HepG2 (cell line): Measurements from ENCODE around the gene LPXN. TPM values are rescaled to one million over a fixed set of nuclear protein-coding genes. Genes with fewer than 3 reads are reported as not detected.
"Not testable (repeated sequence)": the region's sequence is repeated elsewhere in the genome, so short reads cannot be mapped to it uniquely, and the experiment has no call there.

Experiments used
- ATAC-seq: fragments of 200-7000 bp; cut with Tn5 transposase; 3 replicates; pipeline ENCODE4 v1.9.1; 2020; ENCODE audit warnings: mild to moderate bottlenecking, moderate library complexity
- BruUV-seq: library from RNA; stranded (reverse); fragments of 400-500 nt; replicated peaks from 2 replicates; lab custom pipeline; 2021; lab: Mats Ljungman, UMichigan
- CTCF ChIA-PET: fragments of 300-600 bp; formaldehyde crosslinking; extraction: SDS; loops from one replicate; lab custom pipeline; 2021; ENCODE audit warnings: low total read pairs, inconsistent platforms, low intra/inter-chr PET ratio; lab: Yijun Ruan, JAX
- POLR2A ChIA-PET: fragments of 350-600 bp; sonication (Branson Sonifier 250); formaldehyde crosslinking; loops from one replicate; lab custom pipeline; 2020; ENCODE audit warnings: antibody characterized with exemption, inconsistent platforms; lab: Yijun Ruan, JAX
- DNase-seq: peaks from one replicate; pipeline ENCODE4 v3.0.0-alpha.2; 2015; ENCODE audit warnings: low spot score
- FAIRE-seq: peaks from 3 replicates; lab custom pipeline; 2011; peaks lifted over from hg19 to GRCh38; lab: Jason Lieb, UNC
- H2AFZ ChIP-seq: one replicate; pipeline ENCODE4 v1.6.1; 2011; ENCODE audit warnings: low read length, inconsistent platforms
- H3K27ac ChIP-seq: fragments of 300-600 bp; 3 replicates; pipeline ENCODE4 v1.8.0; 2011; ENCODE audit warnings: mixed run types, mild to moderate bottlenecking, mixed read lengths, low read length, inconsistent platforms; ENCODE audit not compliant: insufficient read depth; ENCODE audit errors: extremely low read length
- H3K27me3 ChIP-seq, 2 experiments: fragments of 200-600 bp in 1 of 2; 2 replicates in 1 of 2; 3 replicates in 1 of 2; pipeline versions ENCODE4 v1.6.0 to v1.8.0; 2011; ENCODE audit warnings: low read length in 2 of 2, mild to moderate bottlenecking in 2 of 2, moderate library complexity in 2 of 2, inconsistent platforms in 1 of 2; ENCODE audit not compliant: insufficient read depth in 2 of 2, control insufficient read depth in 1 of 2
- H3K36me3 ChIP-seq, 2 experiments: fragments of 200-600 bp in 1 of 2; replicated peaks in 1 of 2; 2 replicates in 1 of 2; 3 replicates in 1 of 2; pipeline versions ENCODE4 v1.5.1 to v1.8.0; 2011; ENCODE audit warnings: low read length in 2 of 2, inconsistent platforms in 1 of 2; ENCODE audit not compliant: insufficient read depth in 2 of 2, control insufficient read depth in 1 of 2
- H3K4me1 ChIP-seq: 2 replicates; pipeline ENCODE4 v1.5.1; 2012; ENCODE audit warnings: low read length, inconsistent platforms; ENCODE audit not compliant: insufficient read depth
- H3K4me2 ChIP-seq: 2 replicates; pipeline ENCODE4 v1.6.0; 2011; ENCODE audit warnings: low read depth, low read length, inconsistent platforms
- H3K4me3 ChIP-seq, 3 experiments: fragments of 200-600 bp in 1 of 3; sonication (generic), shearing (Covaris generic) in 1 of 3; replicated peaks in 1 of 3; 2 replicates each; pipeline ENCODE4 v1.5.1; 2011 to 2016; ENCODE audit warnings: low read length in 3 of 3, inconsistent platforms in 2 of 3, low read depth in 2 of 3, mild to moderate bottlenecking in 2 of 3, control low read depth in 1 of 3, mixed read lengths in 1 of 3; ENCODE audit not compliant: insufficient read depth in 1 of 3
- H3K79me2 ChIP-seq: one replicate; pipeline ENCODE4 v1.6.1; 2011; ENCODE audit warnings: low read length, inconsistent platforms; ENCODE audit not compliant: insufficient read depth
- H3K9ac ChIP-seq: 2 replicates; pipeline ENCODE4 v1.6.0; 2011; ENCODE audit warnings: mild to moderate bottlenecking, low read depth, low read length, inconsistent platforms; ENCODE audit not compliant: insufficient read depth
- H3K9me3 ChIP-seq: 2 replicates; pipeline ENCODE4 v1.5.1; 2012; ENCODE audit warnings: mild to moderate bottlenecking, low read length
- H4K20me1 ChIP-seq: 2 replicates; pipeline ENCODE4 v1.6.0; 2011; ENCODE audit warnings: inconsistent platforms, mild to moderate bottlenecking, low read length, moderate library complexity; ENCODE audit not compliant: insufficient read depth
- MYC ChIP-seq: sonication (generic); formaldehyde crosslinking; IDR thresholded peaks from 2 replicates; pipeline ENCODE4 v1.9.0; 2021; ENCODE audit warnings: missing genetic modification reagents, borderline replicate concordance
- NFRKB ChIP-seq: fragments of 450-650 bp; IDR thresholded peaks from 2 replicates; pipeline ENCODE4 v1.6.1; 2017
- POLR2G ChIP-seq: fragments of 200-400 bp; formaldehyde crosslinking; IDR thresholded peaks from 2 replicates; pipeline ENCODE4 v1.6.1; 2018; ENCODE audit warnings: mild to moderate bottlenecking, low read depth, low read length, moderate library complexity
- SIX1 ChIP-seq: sonication (generic); formaldehyde crosslinking; IDR thresholded peaks from 2 replicates; pipeline ENCODE4 v1.4.0; 2020; ENCODE audit warnings: missing genetic modification reagents, borderline replicate concordance
- SP140L ChIP-seq: sonication (generic); formaldehyde crosslinking; IDR thresholded peaks from 2 replicates; pipeline ENCODE4 v1.4.0; 2020; ENCODE audit warnings: missing genetic modification reagents, borderline replicate concordance
- STAT6 ChIP-seq: sonication (generic); formaldehyde crosslinking; IDR thresholded peaks from 2 replicates; pipeline ENCODE4 v1.4.0; 2020; ENCODE audit warnings: missing genetic modification reagents, mild to moderate bottlenecking, borderline replicate concordance
- USF2 ChIP-seq, 2 experiments: sonication (generic) in 1 of 2; formaldehyde crosslinking in 1 of 2; IDR thresholded peaks; 2 replicates each; pipeline versions ENCODE4 v1.5.1 to v1.6.1; 2011 to 2020; ENCODE audit warnings: borderline replicate concordance in 1 of 2, low read depth in 1 of 2, low read length in 1 of 2, mild to moderate bottlenecking in 1 of 2, missing genetic modification reagents in 1 of 2, moderate library complexity in 1 of 2
- ZNF713 ChIP-seq: sonication (generic); formaldehyde crosslinking; IDR thresholded peaks from 2 replicates; pipeline ENCODE4 v1.4.0; 2020; ENCODE audit warnings: mild to moderate bottlenecking, missing genetic modification reagents
- WGBS: methylation state at CpG from one replicate; pipeline ENCODE4 v1.1.6; 2017; ENCODE audit warnings: low lambda C conversion rate; 5-methylcytosine and 5-hydroxymethylcytosine counted together
- in situ Hi-C: cut with HindIII; loops from 2 replicates; pipeline ENCODE4 v1.10.0; 2017; ENCODE audit warnings: low pct_unique_long_range_greater_than_20kb; ENCODE audit not compliant: extremely low pct_ligation_motif_present
- intact Hi-C: fragments of 100-400 bp; cut with micrococcal nuclease; formaldehyde crosslinking; loops from one replicate; pipeline ENCODE4 v1.10.0; 2022; ENCODE audit not compliant: unreplicated experiment
- polyA plus RNA-seq, 8 experiments: library from polyadenylated mRNA; depleted of rRNA in 3 of 8; stranded (reverse) in 7 of 8; unstranded in 1 of 8; fragments of >200 nt; fragmentation: Illumina TruSeq in 4 of 8; extraction: Trizol in 4 of 8; gene quantifications; 2 replicates each; pipeline versions ENCODE4 v1.2.1 to v1.2.3, GENCODE V29; 2011 to 2016; ENCODE audit warnings: low read depth in 4 of 8, missing spikeins in 1 of 8, mixed read lengths in 1 of 8; ENCODE audit not compliant: insufficient read depth in 1 of 8
- total RNA-seq, 5 experiments: library from RNA; depleted of rRNA; stranded (reverse); fragments of >200 nt; fragmentation: Illumina TruSeq; extraction: Trizol; gene quantifications; 2 replicates each; pipeline ENCODE4 v1.2.3, GENCODE V29; 2016; ENCODE audit warnings: low read depth in 1 of 5

The LPXN gene
- total and polyA plus RNA-seq, 2 of the 13 experiments (the other 11 are each of a cell fraction or from before 2014, with no cell fraction given), result 1.7 to 3.5 TPM

GRCh38 chr11:58573451-58574104 lies 2.1 kb downstream of the LPXN start (continued):
- TF ChIP-seq USF2 (IDR thresholded peaks at IDR 0.05; ENCODE audit: low read depth, low read length) (no peak), USF2 (CRISPR knock-in tag; IDR thresholded peaks at IDR 0.05; ENCODE audit: borderline replicate concordance) (no peak), SP140L (CRISPR knock-in tag) (no peak), ZNF713 (CRISPR knock-in tag) (no peak), SIX1 (no peak), NFRKB (no peak), POLR2G (no peak), MYC (CRISPR knock-in tag) (no peak), STAT6 (CRISPR knock-in tag) (no peak)

- H3K27me3 ChIP-seq, H3K79me2 ChIP-seq, ATAC-seq, H2AFZ ChIP-seq, in situ Hi-C loops, H3K9ac ChIP-seq, FAIRE-seq, BruUV-seq, intact Hi-C loops, CTCF ChIA-PET, H3K4me3 ChIP-seq, H3K4me2 ChIP-seq, DNase-seq, H3K36me3 ChIP-seq, POLR2A ChIA-PET, H3K27ac ChIP-seq, H4K20me1 ChIP-seq, H3K9me3 ChIP-seq: not testable (repeated sequence)
- 98% methylated on average over 14 of the region's 14 CpGs for WGBS
- H3K4me1 ChIP-seq, result peaks cover 18% of the 10 kb centered on the region
Observed at GRCh38 chr11:58572906-58573305, 2.8 kb downstream of the LPXN start.
